HepG2 (cell line): ENCODE data around the gene UTP4. TPM values are rescaled to one million over a fixed set of nuclear protein-coding genes. Genes with fewer than 3 reads are reported as not detected.

Experiments
- HINFP ChIP-seq: sonication (generic); formaldehyde crosslinking; IDR thresholded peaks from 2 replicates; pipeline ENCODE4 v1.4.0; 2020; ENCODE audit warnings: low read depth, mild to moderate bottlenecking, missing genetic modification reagents
- ZXDC ChIP-seq: sonication (generic); formaldehyde crosslinking; IDR thresholded peaks from 2 replicates; pipeline ENCODE4 v1.5.0; 2020; ENCODE audit warnings: mild to moderate bottlenecking, missing genetic modification reagents
- polyA plus RNA-seq, 8 experiments: library from polyadenylated mRNA; depleted of rRNA in 3 of 8; stranded (reverse) in 7 of 8; unstranded in 1 of 8; fragments of >200 nt; fragmentation: Illumina TruSeq in 4 of 8; extraction: Trizol in 4 of 8; gene quantifications; 2 replicates each; pipeline versions ENCODE4 v1.2.1 to v1.2.3, GENCODE V29; 2011 to 2016; ENCODE audit warnings: low read depth in 4 of 8, missing spikeins in 1 of 8, mixed read lengths in 1 of 8; ENCODE audit not compliant: insufficient read depth in 1 of 8
- total RNA-seq, 5 experiments: library from RNA; depleted of rRNA; stranded (reverse); fragments of >200 nt; fragmentation: Illumina TruSeq; extraction: Trizol; gene quantifications; 2 replicates each; pipeline ENCODE4 v1.2.3, GENCODE V29; 2016; ENCODE audit warnings: low read depth in 1 of 5
- TF ChIP-seq, protein P1 (sequence below): sonication (generic); formaldehyde crosslinking; IDR thresholded peaks from 2 replicates; pipeline ENCODE4 v1.8.0; 2022; ENCODE audit warnings: mild to moderate bottlenecking, missing genetic modification reagents, moderate library complexity
- TF ChIP-seq, protein P2 (sequence below): sonication (generic); formaldehyde crosslinking; IDR thresholded peaks from 2 replicates; pipeline ENCODE4 v1.5.0; 2020; ENCODE audit warnings: missing genetic modification reagents

The UTP4 gene
- total and polyA plus RNA-seq, 2 of the 13 experiments (the other 11 are each of a cell fraction or from before 2014, with no cell fraction given), result 30.0 to 85.8 TPM

- TF ChIP-seq ZXDC (CRISPR knock-in tag) (no peak), HINFP (CRISPR knock-in tag) (no peak)
- TF ChIP-seq, protein P1, sequence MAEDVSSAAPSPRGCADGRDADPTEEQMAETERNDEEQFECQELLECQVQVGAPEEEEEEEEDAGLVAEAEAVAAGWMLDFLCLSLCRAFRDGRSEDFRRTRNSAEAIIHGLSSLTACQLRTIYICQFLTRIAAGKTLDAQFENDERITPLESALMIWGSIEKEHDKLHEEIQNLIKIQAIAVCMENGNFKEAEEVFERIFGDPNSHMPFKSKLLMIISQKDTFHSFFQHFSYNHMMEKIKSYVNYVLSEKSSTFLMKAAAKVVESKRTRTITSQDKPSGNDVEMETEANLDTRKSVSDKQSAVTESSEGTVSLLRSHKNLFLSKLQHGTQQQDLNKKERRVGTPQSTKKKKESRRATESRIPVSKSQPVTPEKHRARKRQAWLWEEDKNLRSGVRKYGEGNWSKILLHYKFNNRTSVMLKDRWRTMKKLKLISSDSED (CRISPR knock-in tag), result no peak
- TF ChIP-seq, protein P2, sequence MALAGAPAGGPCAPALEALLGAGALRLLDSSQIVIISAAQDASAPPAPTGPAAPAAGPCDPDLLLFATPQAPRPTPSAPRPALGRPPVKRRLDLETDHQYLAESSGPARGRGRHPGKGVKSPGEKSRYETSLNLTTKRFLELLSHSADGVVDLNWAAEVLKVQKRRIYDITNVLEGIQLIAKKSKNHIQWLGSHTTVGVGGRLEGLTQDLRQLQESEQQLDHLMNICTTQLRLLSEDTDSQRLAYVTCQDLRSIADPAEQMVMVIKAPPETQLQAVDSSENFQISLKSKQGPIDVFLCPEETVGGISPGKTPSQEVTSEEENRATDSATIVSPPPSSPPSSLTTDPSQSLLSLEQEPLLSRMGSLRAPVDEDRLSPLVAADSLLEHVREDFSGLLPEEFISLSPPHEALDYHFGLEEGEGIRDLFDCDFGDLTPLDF (CRISPR knock-in tag), result no peak
Measured at GRCh38 chr16:69171325-69172084, 39.1 kb downstream of the UTP4 start (continued).
